ENCODE measurements around the gene PTPRZ1.

The PTPRZ1 gene

GRCh38 chr7:121932768-121933167 lies 59.8 kb downstream of the PTPRZ1 start:
- no peak for DNase-seq (ENCODE audit: low read depth)
- no peak for TF ChIP-seq CTCF (conservative IDR thresholded peaks at IDR 0.05; ENCODE audit: low read depth, low read length)
- no peak overlapping the region for H3K4me3 ChIP-seq (ENCODE audit: low read length)

- no peak for DNase-seq (ENCODE audit: low read depth)
- TF ChIP-seq CTCF (conservative IDR thresholded peaks at IDR 0.05; ENCODE audit: low read depth, low read length), result no peak
- no peak overlapping the region for H3K4me3 ChIP-seq (ENCODE audit: low read length)
Measured at GRCh38 chr7:121936951-121937623, 64.1 kb downstream of the PTPRZ1 start.

- no peak overlapping the region for H3K4me3 ChIP-seq (ENCODE audit: low read length)
- TF ChIP-seq CTCF (conservative IDR thresholded peaks at IDR 0.05; ENCODE audit: low read depth, low read length), result no peak
- no peak for DNase-seq (ENCODE audit: low read depth)
Measured at GRCh38 chr7:121938429-121938996, 65.6 kb downstream of the PTPRZ1 start.

- H3K4me3 ChIP-seq (ENCODE audit: low read length), result no peak overlapping the region
- TF ChIP-seq CTCF (conservative IDR thresholded peaks at IDR 0.05; ENCODE audit: low read depth, low read length), result no peak
- DNase-seq (ENCODE audit: low read depth), result no peak
Measured at GRCh38 chr7:121940918-121941317, 68.0 kb downstream of the PTPRZ1 start.

- no peak for DNase-seq (ENCODE audit: low read depth)
- no peak overlapping the region for H3K4me3 ChIP-seq (ENCODE audit: low read length)
- TF ChIP-seq CTCF (conservative IDR thresholded peaks at IDR 0.05; ENCODE audit: low read depth, low read length), result no peak
Measured at GRCh38 chr7:121941830-121942229, 68.9 kb downstream of the PTPRZ1 start.

- no peak for TF ChIP-seq CTCF (conservative IDR thresholded peaks at IDR 0.05; ENCODE audit: low read depth, low read length)
- no peak overlapping the region for H3K4me3 ChIP-seq (ENCODE audit: low read length)
- no peak for DNase-seq (ENCODE audit: low read depth)
Measured at GRCh38 chr7:121945066-121945465, 72.1 kb downstream of the PTPRZ1 start.

Measured in retinal pigment epithelial cell (primary cell).